Measurements from ENCODE around the gene TNFSF10.

The TNFSF10 gene

GRCh38 chr3:172557515-172558220 is 34.4 kb upstream of the TNFSF10 start:
- H4K20me1 ChIP-seq (ENCODE audit: insufficient read depth, low read length) = no peaks in the 10 kb centered on the region
- TF ChIP-seq CTCF (IDR thresholded peaks at IDR 0.05; ENCODE audit: low read length) (no peak), EZH2phosphoT487 (IDR thresholded peaks at IDR 0.05; ENCODE audit: low read length) (no peak), EZH2 (optimal IDR thresholded peaks at IDR 0.05; ENCODE audit: low read depth, low read length) (no peak)
- H3K27ac ChIP-seq (ENCODE audit: low read length) = no peak overlapping the region
- H2AFZ ChIP-seq (ENCODE audit: low read length) = no peak overlapping the region
- no peaks in the 10 kb centered on the region for H3K27me3 ChIP-seq (replicated peaks; ENCODE audit: insufficient read depth, low read length)
- H3K4me3 ChIP-seq (ENCODE audit: low read length) = no peak overlapping the region
- H3K9me2 ChIP-seq (replicated peaks; ENCODE audit: insufficient read depth, low read length) = no peaks in the 10 kb centered on the region
- H3K9ac ChIP-seq (ENCODE audit: low read length) = no peak overlapping the region
- H3K9me3 ChIP-seq (replicated peaks; ENCODE audit: insufficient read depth, low read length) = no peaks in the 10 kb centered on the region
- no peaks in the 10 kb centered on the region for H3K36me3 ChIP-seq (replicated peaks; ENCODE audit: insufficient read depth, low read length)
- no peak for DNase-seq
- H3K4me2 ChIP-seq (ENCODE audit: low read depth, low read length) = no peak overlapping the region
- no peaks in the 10 kb centered on the region for H3K4me1 ChIP-seq (ENCODE audit: low read length)
- no peaks in the 10 kb centered on the region for H3K79me2 ChIP-seq (ENCODE audit: low read length)
- no peaks in the 10 kb centered on the region for H3F3A ChIP-seq (ENCODE audit: insufficient read depth, low read length)

- Histone ChIP-seq H3K9me2 (replicated peaks; ENCODE audit: insufficient read depth, low read length) (no peaks in the 10 kb centered on the region), H3K79me2 (ENCODE audit: low read length) (no peaks in the 10 kb centered on the region), H3K27ac (ENCODE audit: low read length) (no peak overlapping the region), H4K20me1 (ENCODE audit: insufficient read depth, low read length) (no peaks in the 10 kb centered on the region), H3K9me3 (replicated peaks; ENCODE audit: insufficient read depth, low read length) (no peaks in the 10 kb centered on the region), H3K27me3 (replicated peaks; ENCODE audit: insufficient read depth, low read length) (no peaks in the 10 kb centered on the region), H3K4me1 (ENCODE audit: low read length) (no peaks in the 10 kb centered on the region), H3K36me3 (replicated peaks; ENCODE audit: insufficient read depth, low read length) (no peaks in the 10 kb centered on the region), H3F3A (ENCODE audit: insufficient read depth, low read length) (no peaks in the 10 kb centered on the region), H3K4me3 (ENCODE audit: low read length) (no peak overlapping the region), H2AFZ (ENCODE audit: low read length) (no peak overlapping the region), H3K9ac (ENCODE audit: low read length) (no peak overlapping the region), H3K4me2 (ENCODE audit: low read depth, low read length) (no peak overlapping the region)
- no peak for DNase-seq
- no peak for TF ChIP-seq CTCF (IDR thresholded peaks at IDR 0.05; ENCODE audit: low read length)
Measured at GRCh38 chr3:172553526-172554252, 30.5 kb upstream of the TNFSF10 start.

GRCh38 chr3:172552607-172553006 is 29.4 kb upstream of the TNFSF10 start:
- H3K27ac ChIP-seq (ENCODE audit: low read length) = no peak overlapping the region
- no peak overlapping the region for H3K4me2 ChIP-seq (ENCODE audit: low read depth, low read length)
- no peaks in the 10 kb centered on the region for H3F3A ChIP-seq (ENCODE audit: insufficient read depth, low read length)
- no peaks in the 10 kb centered on the region for H4K20me1 ChIP-seq (ENCODE audit: insufficient read depth, low read length)
- no peaks in the 10 kb centered on the region for H3K27me3 ChIP-seq (replicated peaks; ENCODE audit: insufficient read depth, low read length)
- H3K36me3 ChIP-seq (replicated peaks; ENCODE audit: insufficient read depth, low read length) = no peaks in the 10 kb centered on the region
- H2AFZ ChIP-seq (ENCODE audit: low read length) = no peak overlapping the region
- no peak overlapping the region for H3K9ac ChIP-seq (ENCODE audit: low read length)
- no peak overlapping the region for H3K4me3 ChIP-seq (ENCODE audit: low read length)
- no peaks in the 10 kb centered on the region for H3K9me2 ChIP-seq (replicated peaks; ENCODE audit: insufficient read depth, low read length)
- H3K4me1 ChIP-seq (ENCODE audit: low read length) = no peaks in the 10 kb centered on the region
- TF ChIP-seq EZH2 (optimal IDR thresholded peaks at IDR 0.05; ENCODE audit: low read depth, low read length) (no peak), EZH2phosphoT487 (IDR thresholded peaks at IDR 0.05; ENCODE audit: low read length) (no peak), CTCF (IDR thresholded peaks at IDR 0.05; ENCODE audit: low read length) (no peak)
- no peak for DNase-seq
- no peaks in the 10 kb centered on the region for H3K79me2 ChIP-seq (ENCODE audit: low read length)
- no peaks in the 10 kb centered on the region for H3K9me3 ChIP-seq (replicated peaks; ENCODE audit: insufficient read depth, low read length)

Measured in MM.1S (cell line).